Measurements from ENCODE around the gene ZNF576. TPM values are rescaled to one million over a fixed set of nuclear protein-coding genes. Genes with fewer than 3 reads are reported as not detected.

ZNF576 gene
- total RNA-seq, 3 donors from 2014 or later: 16.6 to 22.3 (median 18.5) TPM

DNA sequence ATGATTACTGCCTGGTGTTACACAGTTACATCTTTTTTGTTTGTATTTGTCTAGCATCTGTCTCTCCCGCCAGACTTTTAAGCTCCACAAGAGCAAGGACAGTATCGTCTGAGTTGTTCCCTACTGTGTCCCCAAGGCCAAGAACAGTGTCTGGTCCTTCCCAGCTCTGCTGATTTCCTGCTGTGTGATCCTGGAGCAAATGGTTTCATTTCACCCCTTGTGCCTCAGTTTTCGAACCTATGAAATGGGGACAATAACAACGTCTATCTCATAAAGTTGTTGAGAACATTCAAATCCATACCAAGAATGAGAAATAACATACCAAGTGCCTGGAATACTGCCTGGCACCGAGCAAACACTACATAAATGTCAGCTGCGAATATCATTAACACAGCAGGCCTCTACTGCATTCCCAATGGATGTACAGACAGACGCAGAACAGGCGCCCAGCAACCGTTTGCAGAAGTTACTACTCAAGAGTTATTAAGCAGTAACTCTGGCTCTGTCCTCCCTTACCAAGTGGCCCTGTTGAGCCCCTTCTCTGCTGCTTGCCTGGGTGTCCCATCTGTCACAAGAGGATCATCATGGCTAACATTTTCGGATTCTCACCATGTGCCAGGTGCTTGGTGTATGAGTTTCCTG is 32.5 kb upstream of the ZNF576 start:
- ATAC-seq: no peak
- H3K27me3 Mint-ChIP-seq (ENCODE audit: low read depth): no peaks in the 10 kb centered on the region
- peaks cover 15% of the 10 kb centered on the region for H3K36me3 Mint-ChIP-seq (ENCODE audit: insufficient read depth)
- no peak overlapping the region for H3K4me3 Mint-ChIP-seq
- H3K4me1 Mint-ChIP-seq (ENCODE audit: low read depth): peaks cover 49% of the 10 kb centered on the region
- DNase-seq: no peak
- no peaks in the 10 kb centered on the region for H3K9me3 Mint-ChIP-seq

DNA sequence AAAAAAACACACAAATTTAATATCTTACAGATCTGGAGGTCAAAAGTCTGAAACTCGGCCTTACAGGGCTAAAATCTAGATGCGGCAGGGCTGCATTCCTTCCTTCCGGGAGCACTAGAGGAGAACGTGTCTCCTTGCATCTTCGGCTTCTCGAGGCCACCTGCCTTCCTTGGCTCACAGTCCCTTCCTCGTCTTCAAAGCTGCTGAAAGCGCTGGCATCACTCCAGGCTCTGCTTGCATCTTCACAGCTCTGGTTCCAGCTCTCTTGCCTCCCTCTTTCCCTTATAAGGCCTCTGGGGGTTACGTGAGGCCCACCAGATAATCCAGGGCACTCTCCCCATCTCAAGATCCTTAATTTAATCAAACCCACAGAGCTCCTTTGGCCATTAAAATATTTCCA is 31.6 kb upstream of the ZNF576 start:
- Mint-ChIP-seq H3K27me3 (ENCODE audit: low read depth) (no peaks in the 10 kb centered on the region), H3K4me3 (no peak overlapping the region), H3K36me3 (ENCODE audit: insufficient read depth) (peaks cover 13% of the 10 kb centered on the region), H3K4me1 (ENCODE audit: low read depth) (peaks cover 51% of the 10 kb centered on the region), H3K9me3 (no peaks in the 10 kb centered on the region)
- DNase-seq: no peak
- ATAC-seq: no peak

DNA sequence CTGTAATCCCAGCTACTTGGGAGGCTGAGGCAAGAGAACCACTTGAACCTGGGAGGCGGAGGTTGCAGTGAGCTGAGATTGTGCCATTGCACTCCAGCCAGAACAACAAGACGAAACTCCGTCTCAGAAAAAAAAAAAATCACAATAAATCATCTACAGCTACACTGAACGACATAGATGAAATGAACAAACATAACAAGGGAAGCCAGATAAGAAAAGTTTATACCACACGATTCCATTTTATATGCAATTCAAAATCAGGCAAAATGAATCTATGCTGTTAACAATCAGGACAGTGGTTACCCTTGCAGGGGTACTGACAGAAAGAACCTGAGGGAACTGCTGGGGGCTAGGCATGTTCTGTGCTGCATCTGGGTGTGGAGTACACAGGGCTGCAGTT is 26.7 kb upstream of the ZNF576 start:
- Mint-ChIP-seq H3K4me3 (no peak overlapping the region), H3K9me3 (no peaks in the 10 kb centered on the region)

DNA sequence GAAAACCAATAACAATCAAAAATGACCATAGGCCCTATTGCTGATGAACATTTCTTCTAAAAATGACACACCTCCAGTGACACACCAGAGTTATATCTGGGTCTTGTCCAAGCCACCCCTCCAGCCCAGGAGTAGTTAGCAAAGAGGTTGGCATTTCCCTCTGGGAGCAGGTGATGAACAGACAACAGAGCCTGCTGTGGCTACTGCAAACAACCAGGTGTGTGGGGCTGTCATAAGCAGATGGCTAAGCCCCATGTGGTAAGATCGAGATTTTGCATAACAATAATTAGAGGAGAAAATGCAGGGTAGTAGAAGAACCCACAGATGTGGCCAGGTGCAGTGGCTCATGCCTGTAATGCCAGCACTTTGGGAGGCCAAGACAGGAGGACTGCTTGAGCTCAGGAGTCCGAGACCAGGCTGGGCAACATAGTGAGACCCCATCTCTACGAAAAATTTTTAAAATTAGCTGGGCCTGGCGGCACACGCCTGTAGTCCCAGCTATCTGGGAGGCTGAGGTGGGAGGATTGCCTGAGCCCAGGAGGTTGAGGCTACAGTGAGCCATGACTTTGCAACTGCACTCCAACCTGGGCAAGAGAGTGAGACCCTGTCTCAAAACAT is 26.1 kb upstream of the ZNF576 start:
- DNase-seq: no peak
- Mint-ChIP-seq H3K36me3 (ENCODE audit: insufficient read depth) (peaks cover 14% of the 10 kb centered on the region), H3K27me3 (ENCODE audit: low read depth) (no peaks in the 10 kb centered on the region), H3K4me3 (no peak overlapping the region), H3K4me1 (ENCODE audit: low read depth) (peaks cover 33% of the 10 kb centered on the region), H3K9me3 (no peaks in the 10 kb centered on the region)
- no peak for ATAC-seq

More for the DNA sequence above, 26.7 kb upstream of the ZNF576 start:
- peaks cover 31% of the 10 kb centered on the region for H3K4me1 Mint-ChIP-seq (ENCODE audit: low read depth)
- H3K36me3 Mint-ChIP-seq (ENCODE audit: insufficient read depth): peaks cover 14% of the 10 kb centered on the region
- no peaks in the 10 kb centered on the region for H3K27me3 Mint-ChIP-seq (ENCODE audit: low read depth)
- DNase-seq (no peak), ATAC-seq (no peak)

DNA sequence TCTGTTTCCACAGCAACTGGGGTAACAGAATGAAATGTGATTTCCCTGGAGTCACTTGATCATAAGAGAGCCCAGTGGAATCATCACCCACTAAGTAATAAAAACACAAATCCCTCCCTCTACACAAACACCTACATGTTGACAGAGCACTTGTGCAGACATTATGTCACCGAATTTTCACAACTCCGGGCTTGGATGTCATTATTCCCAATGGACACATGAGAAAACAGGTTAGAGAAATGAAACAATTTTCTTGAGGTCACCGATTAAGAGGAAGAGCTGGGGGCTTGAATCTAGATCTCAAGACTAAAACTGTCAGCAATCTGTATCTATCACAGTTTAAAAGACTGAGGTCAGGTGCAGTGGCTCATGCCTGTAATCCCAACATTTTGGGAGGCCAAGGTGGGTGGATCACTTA is 24.2 kb upstream of the ZNF576 start:
- Mint-ChIP-seq H3K4me3 (no peak overlapping the region), H3K36me3 (ENCODE audit: insufficient read depth) (peaks cover 12% of the 10 kb centered on the region), H3K9me3 (no peaks in the 10 kb centered on the region), H3K27me3 (ENCODE audit: low read depth) (no peaks in the 10 kb centered on the region), H3K4me1 (ENCODE audit: low read depth) (peaks cover 40% of the 10 kb centered on the region)
- no peak for ATAC-seq
- no peak for DNase-seq

DNA sequence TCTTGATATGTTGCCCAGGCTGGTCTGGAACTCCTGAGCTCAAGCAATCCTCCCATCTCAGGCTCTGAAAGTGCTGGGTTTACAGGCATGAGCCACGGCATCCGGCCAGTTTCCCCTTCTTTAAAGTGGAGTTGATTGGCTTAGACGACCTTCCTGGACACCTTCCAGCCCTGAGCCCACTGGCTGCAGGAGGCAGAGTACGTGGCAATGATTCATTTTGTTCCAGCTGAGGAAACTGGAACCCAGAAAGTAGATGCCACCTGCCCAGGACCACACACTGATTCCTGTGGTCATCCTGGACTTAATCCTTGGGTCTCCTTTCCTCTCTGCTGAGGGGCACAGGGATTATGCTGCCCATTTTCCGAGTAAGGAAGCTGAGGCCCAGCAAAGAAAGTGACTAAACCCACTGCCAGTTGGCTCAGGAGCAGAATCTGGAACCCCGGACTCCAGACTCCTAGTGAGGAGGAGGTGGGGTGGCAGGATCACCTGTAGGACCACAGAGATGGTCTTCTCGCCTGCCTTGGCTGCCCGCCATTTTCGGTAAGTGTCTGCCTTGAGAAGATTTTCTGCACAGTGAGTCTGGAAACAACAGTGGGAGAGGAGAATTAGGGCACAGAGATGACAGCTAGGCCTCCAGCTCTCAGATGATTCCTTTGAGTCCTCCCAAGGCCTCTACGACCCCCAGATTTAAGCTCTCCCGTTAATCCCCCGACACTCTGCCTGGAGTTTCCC is 21.8 kb upstream of the ZNF576 start:
- ATAC-seq (no peak), DNase-seq (no peak)
- Mint-ChIP-seq H3K4me3 (peak overlapping the region; percentile 95), H3K27me3 (ENCODE audit: low read depth) (no peaks in the 10 kb centered on the region), H3K4me1 (ENCODE audit: low read depth) (peaks cover 40% of the 10 kb centered on the region), H3K9me3 (no peaks in the 10 kb centered on the region), H3K36me3 (ENCODE audit: insufficient read depth) (peaks cover 12% of the 10 kb centered on the region)

DNA sequence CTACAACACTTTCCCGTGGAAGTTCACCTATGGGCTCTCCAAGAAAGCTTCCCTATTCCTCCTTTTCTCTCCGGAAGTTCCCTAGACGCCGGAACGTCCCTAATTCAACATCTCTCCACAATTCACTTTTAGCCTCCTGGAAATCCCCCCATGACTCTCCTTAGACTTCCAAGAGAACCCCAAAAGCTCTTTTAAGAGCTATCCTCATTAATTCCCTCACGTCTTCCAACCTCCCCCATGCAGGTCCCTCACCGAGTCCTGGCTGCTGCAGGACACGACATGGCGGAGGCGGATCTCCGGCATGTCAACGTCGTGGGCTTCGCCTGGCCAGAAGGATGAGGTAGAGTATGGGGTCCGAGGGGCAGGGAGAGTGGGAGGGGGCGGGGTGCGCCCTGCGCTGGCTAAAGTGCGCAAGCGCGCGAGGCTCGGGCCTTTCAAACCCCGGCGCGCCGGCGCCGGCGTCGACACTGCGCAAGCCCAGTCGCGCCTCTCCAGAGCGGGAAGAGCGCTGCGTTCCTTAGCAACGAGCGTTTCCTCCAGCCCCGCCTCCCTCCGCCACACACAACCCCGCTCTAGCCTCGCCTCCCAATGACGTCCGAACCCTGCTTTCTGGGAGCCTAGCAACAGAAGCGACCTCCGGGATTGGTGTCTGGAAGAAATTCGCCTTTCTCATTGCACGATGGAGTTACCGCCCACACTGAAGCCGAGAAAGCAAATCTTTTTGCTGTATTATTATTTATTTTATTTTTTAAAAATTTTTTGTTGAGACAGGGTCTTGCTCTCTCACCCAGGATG is 21.0 kb upstream of the ZNF576 start, which contains the start of the genes PINLYP and XRCC1:
Gene PINLYP (plus strand): TSS at position 646 of the 795 bp plus-strand sequence. CDS start 1,391 bp downstream, outside the sequence.
Gene XRCC1 (minus strand): TSS at position 372 of the 795 bp plus-strand sequence. CDS start 69 bp downstream, at position 303.
- Mint-ChIP-seq H3K27me3 (ENCODE audit: low read depth) (no peaks in the 10 kb centered on the region), H3K4me1 (ENCODE audit: low read depth) (peaks cover 40% of the 10 kb centered on the region), H3K4me3 (peak within 1 kb of the TSS; percentile 95), H3K9me3 (no peaks in the 10 kb centered on the region), H3K36me3 (ENCODE audit: insufficient read depth) (peaks cover 7% of the 10 kb centered on the region)
- peak; percentile 99 for ATAC-seq
- DNase-seq: peak; percentile 92

DNA sequence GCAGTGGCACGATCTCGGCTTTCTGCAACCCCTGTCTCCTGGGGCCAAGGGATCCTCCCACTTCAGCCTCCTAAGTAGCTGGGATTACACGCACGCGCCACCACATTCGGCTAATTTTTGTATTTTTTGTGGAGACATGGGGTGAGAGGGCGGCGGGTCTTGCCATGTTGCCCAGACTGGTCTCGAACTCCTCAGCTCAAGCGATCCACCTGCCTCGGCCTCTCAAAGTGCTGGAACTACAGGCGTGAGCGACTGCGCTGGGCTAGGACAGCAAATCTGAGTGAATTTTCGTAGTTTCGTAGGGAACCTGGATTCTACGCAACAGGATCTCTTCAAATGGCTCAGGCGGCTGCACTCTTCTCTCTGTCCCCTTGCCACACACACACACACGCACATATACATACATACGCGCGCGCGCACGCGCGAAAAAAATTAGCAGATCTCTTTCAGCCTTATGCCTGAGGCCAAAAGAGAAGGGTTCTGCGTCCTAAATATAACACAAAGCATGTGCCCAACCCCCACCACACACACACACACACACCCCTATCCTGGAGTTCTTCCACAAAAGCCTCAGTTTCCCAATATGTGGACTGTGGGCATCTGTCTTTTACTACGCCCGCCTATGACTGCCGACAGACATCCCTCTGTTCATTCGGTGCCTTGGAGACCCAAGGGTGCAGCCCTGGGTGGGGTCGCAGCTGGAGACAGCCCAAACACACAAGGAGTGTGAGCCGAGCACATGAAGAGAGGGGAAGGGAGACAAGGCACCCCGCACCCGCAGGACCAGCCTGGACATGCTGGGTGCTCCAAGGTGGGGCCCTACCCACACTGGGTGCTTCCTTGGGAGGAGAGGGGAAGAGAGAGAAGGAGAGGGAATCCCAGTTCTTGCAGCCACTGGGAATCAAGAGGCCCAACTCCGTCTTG is 20.2 kb upstream of the ZNF576 start:
- DNase-seq: no peak
- H3K27me3 Mint-ChIP-seq (ENCODE audit: low read depth): no peaks in the 10 kb centered on the region
- no peak for ATAC-seq
- no peaks in the 10 kb centered on the region for H3K9me3 Mint-ChIP-seq
- H3K4me3 Mint-ChIP-seq: peak overlapping the region; percentile 95
- peaks cover 33% of the 10 kb centered on the region for H3K4me1 Mint-ChIP-seq (ENCODE audit: low read depth)
- peaks cover 5% of the 10 kb centered on the region for H3K36me3 Mint-ChIP-seq (ENCODE audit: insufficient read depth)

DNA sequence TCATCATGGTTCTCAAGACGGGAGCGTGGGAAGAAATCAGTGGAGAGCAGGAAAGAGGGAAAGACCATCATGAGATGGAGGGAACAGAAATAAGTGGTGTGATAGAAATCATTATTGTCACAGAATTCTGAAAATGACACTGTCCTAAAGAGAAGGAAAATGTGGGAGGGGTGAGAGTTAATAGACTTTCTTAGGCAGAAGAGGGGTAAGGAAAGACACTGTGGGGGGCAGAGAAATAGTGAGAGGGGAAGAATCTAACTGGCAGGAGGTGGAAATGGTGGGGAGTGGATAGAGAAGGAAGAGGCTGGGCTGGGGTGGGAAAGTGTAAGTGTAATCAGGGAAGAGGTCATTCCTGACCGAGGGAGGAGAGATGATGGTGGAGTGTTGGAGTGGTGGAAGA is 17.6 kb upstream of the ZNF576 start:
- no peaks in the 10 kb centered on the region for H3K27me3 Mint-ChIP-seq (ENCODE audit: low read depth)
- H3K9me3 Mint-ChIP-seq: no peaks in the 10 kb centered on the region
- peaks cover 27% of the 10 kb centered on the region for H3K4me1 Mint-ChIP-seq (ENCODE audit: low read depth)
- ATAC-seq: no peak
- H3K36me3 Mint-ChIP-seq (ENCODE audit: insufficient read depth): no peaks in the 10 kb centered on the region
- DNase-seq: no peak
- H3K4me3 Mint-ChIP-seq: no peak overlapping the region

DNA sequence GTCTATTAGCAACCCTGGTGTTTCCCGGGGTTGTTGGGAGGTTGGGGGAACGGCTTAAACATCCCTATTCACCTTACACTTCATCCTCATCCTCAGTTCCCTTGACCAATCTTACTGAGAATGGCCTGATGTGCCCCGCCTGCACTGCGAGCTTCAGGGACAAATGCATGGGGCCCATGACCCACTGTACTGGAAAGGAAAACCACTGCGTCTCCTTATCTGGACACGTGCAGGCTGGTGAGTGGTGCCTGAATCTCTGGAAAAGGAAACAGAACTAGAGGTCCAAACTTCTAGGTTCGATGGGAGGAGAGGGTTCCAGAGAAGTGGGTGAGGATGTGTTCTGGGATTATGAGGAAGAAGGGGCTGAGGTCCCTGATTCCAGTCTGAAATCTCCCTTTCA is 14.9 kb upstream of the ZNF576 start:
- ATAC-seq (no peak), DNase-seq (no peak)
- Mint-ChIP-seq H3K4me1 (ENCODE audit: low read depth) (peaks cover 16% of the 10 kb centered on the region), H3K27me3 (ENCODE audit: low read depth) (no peaks in the 10 kb centered on the region), H3K4me3 (no peak overlapping the region), H3K36me3 (ENCODE audit: insufficient read depth) (peaks cover 7% of the 10 kb centered on the region), H3K9me3 (no peaks in the 10 kb centered on the region)

DNA sequence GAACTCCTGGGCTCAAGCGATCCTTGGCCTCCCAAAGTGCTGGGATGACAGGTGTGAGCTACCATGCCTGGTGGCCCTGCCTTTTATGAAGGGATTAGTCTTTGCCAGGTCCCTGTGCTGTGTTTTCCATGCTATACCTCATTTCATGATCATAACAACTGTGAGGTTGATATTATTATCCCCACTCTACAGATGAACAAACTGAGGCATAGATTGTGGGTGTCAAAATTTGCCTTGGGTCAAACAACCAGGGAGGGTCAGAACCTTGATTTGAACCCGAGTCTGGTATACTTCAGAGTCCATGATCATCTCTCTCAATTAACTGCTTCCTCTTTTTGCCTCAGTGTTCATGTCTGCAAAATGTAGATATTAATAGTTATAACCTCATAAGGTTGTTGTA is 13.9 kb upstream of the ZNF576 start:
- Mint-ChIP-seq H3K4me3 (no peak overlapping the region), H3K9me3 (no peaks in the 10 kb centered on the region), H3K4me1 (ENCODE audit: low read depth) (peaks cover 13% of the 10 kb centered on the region), H3K36me3 (ENCODE audit: insufficient read depth) (peaks cover 7% of the 10 kb centered on the region), H3K27me3 (ENCODE audit: low read depth) (no peaks in the 10 kb centered on the region)
- ATAC-seq: no peak
- DNase-seq: no peak

DNA sequence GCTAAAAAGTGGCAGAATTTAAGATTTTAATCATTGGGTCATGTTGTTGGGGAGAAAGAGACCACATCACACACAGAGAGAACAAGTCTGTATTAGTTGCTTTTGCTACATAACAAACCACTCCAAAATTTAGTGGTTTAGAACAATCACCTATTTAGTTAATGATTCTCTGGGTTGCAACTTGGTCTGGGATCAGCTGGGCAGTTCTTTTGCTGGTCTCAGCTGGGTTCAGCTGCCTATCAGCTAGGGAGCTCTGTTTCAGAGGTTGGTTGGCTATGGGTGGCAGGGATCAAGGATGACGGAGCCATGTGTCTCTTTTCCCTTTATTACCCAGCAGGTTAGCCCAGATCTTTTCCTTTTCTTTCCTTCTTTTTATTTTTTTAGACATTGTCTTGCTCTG is 11.9 kb upstream of the ZNF576 start:
- H3K27me3 Mint-ChIP-seq (ENCODE audit: low read depth): no peaks in the 10 kb centered on the region
- ATAC-seq: no peak

DNA sequence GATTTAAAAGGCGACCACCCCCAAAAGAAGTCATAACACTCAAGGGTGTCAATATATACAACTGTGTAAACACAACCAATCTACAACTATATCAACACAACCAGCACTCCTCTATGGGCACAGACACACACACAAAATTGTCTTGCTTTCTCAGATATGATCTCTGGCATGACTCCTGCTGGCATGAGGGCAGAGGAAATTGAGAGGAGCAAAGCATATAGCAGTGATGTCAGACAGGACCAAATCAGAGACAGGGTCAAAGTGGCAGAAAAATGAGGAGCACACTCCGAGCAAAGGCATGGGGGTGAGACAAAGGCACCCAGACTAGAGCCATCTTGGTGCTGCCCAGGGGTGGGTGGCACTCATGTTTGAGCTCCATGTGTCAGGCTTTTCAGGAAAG is 10.0 kb upstream of the ZNF576 start:
- H3K9me3 Mint-ChIP-seq: no peaks in the 10 kb centered on the region
- no peaks in the 10 kb centered on the region for H3K27me3 Mint-ChIP-seq (ENCODE audit: low read depth)
- no peak overlapping the region for H3K4me3 Mint-ChIP-seq
- H3K4me1 Mint-ChIP-seq (ENCODE audit: low read depth): peaks cover 15% of the 10 kb centered on the region
- DNase-seq: no peak
- ATAC-seq: no peak
- peaks cover 16% of the 10 kb centered on the region for H3K36me3 Mint-ChIP-seq (ENCODE audit: insufficient read depth)

More for the DNA sequence above, 11.9 kb upstream of the ZNF576 start:
- H3K9me3 Mint-ChIP-seq: no peaks in the 10 kb centered on the region
- peaks cover 13% of the 10 kb centered on the region for H3K4me1 Mint-ChIP-seq (ENCODE audit: low read depth)
- no peak for DNase-seq
- no peak overlapping the region for H3K4me3 Mint-ChIP-seq
- H3K36me3 Mint-ChIP-seq (ENCODE audit: insufficient read depth): peaks cover 7% of the 10 kb centered on the region
